DOHH2 (cell line): ENCODE results near the gene CLPTM1L.

Source experiments
- H3F3A ChIP-seq: fragments of 200-600 bp; sonication (generic), shearing (Covaris generic); 2 replicates; pipeline ENCODE4 v1.6.0; 2016; ENCODE audit warnings: antibody characterized with exemption, mild to moderate bottlenecking; ENCODE audit not compliant: control insufficient read depth, insufficient read depth
- H3K27ac ChIP-seq: fragments of 200-600 bp; sonication (generic); 2 replicates; pipeline ENCODE4 v1.5.1; 2014; ENCODE audit warnings: low read depth, mild to moderate bottlenecking, low read length, moderate library complexity
- H3K27me3 ChIP-seq: fragments of 200-600 bp; sonication (generic); 2 replicates; pipeline ENCODE4 v1.6.1; 2014; ENCODE audit warnings: mild to moderate bottlenecking, low read length, mixed read lengths; ENCODE audit not compliant: control insufficient read depth
- H3K36me3 ChIP-seq: fragments of 200-600 bp; sonication (generic); 2 replicates; pipeline ENCODE4 v1.6.1; 2014; ENCODE audit warnings: mild to moderate bottlenecking, low read length, moderate library complexity, mixed read lengths; ENCODE audit not compliant: control insufficient read depth
- H3K4me1 ChIP-seq: fragments of 200-600 bp; sonication (generic); 2 replicates; pipeline ENCODE4 v1.6.1; 2014; ENCODE audit warnings: mild to moderate bottlenecking, low read length, mixed read lengths; ENCODE audit not compliant: control insufficient read depth
- H3K4me2 ChIP-seq: fragments of 200-600 bp; sonication (generic); 2 replicates; pipeline ENCODE4 v1.6.0; 2014; ENCODE audit warnings: mild to moderate bottlenecking, low read length, moderate library complexity
- H3K4me3 ChIP-seq: fragments of 200-600 bp; sonication (generic); 2 replicates; pipeline ENCODE4 v1.5.1; 2014; ENCODE audit warnings: mild to moderate bottlenecking, low read length, mixed read lengths
- H3K79me2 ChIP-seq: fragments of 200-600 bp; sonication (generic); 2 replicates; pipeline ENCODE4 v1.6.1; 2014; ENCODE audit warnings: mild to moderate bottlenecking, low read length, mixed read lengths; ENCODE audit not compliant: control insufficient read depth
- H3K9me2 ChIP-seq: fragments of 200-600 bp; sonication (generic); replicated peaks from 2 replicates; pipeline ENCODE4 v1.6.1; 2014; ENCODE audit warnings: mild to moderate bottlenecking, low read length, mixed read lengths; ENCODE audit not compliant: control insufficient read depth
- H3K9me3 ChIP-seq: fragments of 200-600 bp; sonication (generic); 2 replicates; pipeline ENCODE4 v1.6.1; 2014; ENCODE audit warnings: antibody characterized with exemption, low read length, mixed read lengths; ENCODE audit not compliant: control insufficient read depth, insufficient read depth
- H4K20me1 ChIP-seq: fragments of 200-600 bp; sonication (generic); 2 replicates; pipeline ENCODE4 v1.6.0; 2014; ENCODE audit warnings: low read depth, mild to moderate bottlenecking, antibody characterized with exemption, low read length, moderate library complexity; ENCODE audit not compliant: control insufficient read depth, insufficient read depth
- EZH2phosphoT487 ChIP-seq: fragments of 200-600 bp; sonication (generic); IDR thresholded peaks from 2 replicates; pipeline ENCODE4 v1.6.1; 2017; ENCODE audit warnings: borderline replicate concordance, mild to moderate bottlenecking, antibody characterized with exemption, low read length, moderate library complexity, mixed read lengths
- TF ChIP-seq, protein P1 (sequence below): fragments of 200-600 bp; sonication (generic); IDR thresholded peaks from one replicate; pipeline ENCODE4 v1.5.1; 2014; ENCODE audit warnings: antibody characterized with exemption, mild to moderate bottlenecking, low read depth, low read length; ENCODE audit not compliant: poor library complexity, severe bottlenecking

The CLPTM1L gene

DNA sequence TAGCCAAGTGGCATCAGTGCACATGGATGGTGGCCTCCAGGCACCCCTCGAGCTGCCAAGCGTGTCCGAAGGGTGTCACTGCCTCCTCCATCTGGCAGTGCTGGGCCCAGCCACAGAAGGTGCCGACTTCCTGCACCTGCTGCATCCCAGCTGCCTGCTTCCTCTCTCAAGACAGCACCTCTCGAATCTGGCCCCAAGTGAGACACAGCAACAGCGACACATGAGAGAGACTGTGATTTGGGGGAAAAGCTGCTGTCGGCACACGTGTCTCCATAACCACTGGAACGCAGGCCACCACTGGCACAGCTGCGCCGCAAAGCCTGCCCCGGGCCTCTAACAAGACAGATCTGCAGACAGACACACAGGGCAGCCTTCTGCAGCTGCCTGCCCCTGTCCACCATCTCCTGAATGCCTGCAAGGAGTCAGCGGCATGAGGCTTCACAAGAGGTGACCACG lies 8.8 kb downstream of the CLPTM1L start:
- H3K4me2 ChIP-seq = peak overlapping the region; percentile 42
- H3K9me2 ChIP-seq = no peaks in the 10 kb centered on the region
- H3K36me3 ChIP-seq = peaks cover 98% of the 10 kb centered on the region
- peak overlapping the region; percentile 64 for H3K27ac ChIP-seq
- H3K27me3 ChIP-seq = no peaks in the 10 kb centered on the region
- TF ChIP-seq, protein P1, sequence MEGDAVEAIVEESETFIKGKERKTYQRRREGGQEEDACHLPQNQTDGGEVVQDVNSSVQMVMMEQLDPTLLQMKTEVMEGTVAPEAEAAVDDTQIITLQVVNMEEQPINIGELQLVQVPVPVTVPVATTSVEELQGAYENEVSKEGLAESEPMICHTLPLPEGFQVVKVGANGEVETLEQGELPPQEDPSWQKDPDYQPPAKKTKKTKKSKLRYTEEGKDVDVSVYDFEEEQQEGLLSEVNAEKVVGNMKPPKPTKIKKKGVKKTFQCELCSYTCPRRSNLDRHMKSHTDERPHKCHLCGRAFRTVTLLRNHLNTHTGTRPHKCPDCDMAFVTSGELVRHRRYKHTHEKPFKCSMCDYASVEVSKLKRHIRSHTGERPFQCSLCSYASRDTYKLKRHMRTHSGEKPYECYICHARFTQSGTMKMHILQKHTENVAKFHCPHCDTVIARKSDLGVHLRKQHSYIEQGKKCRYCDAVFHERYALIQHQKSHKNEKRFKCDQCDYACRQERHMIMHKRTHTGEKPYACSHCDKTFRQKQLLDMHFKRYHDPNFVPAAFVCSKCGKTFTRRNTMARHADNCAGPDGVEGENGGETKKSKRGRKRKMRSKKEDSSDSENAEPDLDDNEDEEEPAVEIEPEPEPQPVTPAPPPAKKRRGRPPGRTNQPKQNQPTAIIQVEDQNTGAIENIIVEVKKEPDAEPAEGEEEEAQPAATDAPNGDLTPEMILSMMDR = no peak
- no peak for TF ChIP-seq EZH2phosphoT487
- peaks cover 45% of the 10 kb centered on the region for H3K4me1 ChIP-seq
- peaks cover 95% of the 10 kb centered on the region for H3K79me2 ChIP-seq
- H3K9me3 ChIP-seq = no peaks in the 10 kb centered on the region
- H4K20me1 ChIP-seq = peaks cover 11% of the 10 kb centered on the region
- H3K4me3 ChIP-seq = peak overlapping the region; percentile 37
- H3F3A ChIP-seq = peaks cover 11% of the 10 kb centered on the region; the same call in 1 of the 2 replicates

DNA sequence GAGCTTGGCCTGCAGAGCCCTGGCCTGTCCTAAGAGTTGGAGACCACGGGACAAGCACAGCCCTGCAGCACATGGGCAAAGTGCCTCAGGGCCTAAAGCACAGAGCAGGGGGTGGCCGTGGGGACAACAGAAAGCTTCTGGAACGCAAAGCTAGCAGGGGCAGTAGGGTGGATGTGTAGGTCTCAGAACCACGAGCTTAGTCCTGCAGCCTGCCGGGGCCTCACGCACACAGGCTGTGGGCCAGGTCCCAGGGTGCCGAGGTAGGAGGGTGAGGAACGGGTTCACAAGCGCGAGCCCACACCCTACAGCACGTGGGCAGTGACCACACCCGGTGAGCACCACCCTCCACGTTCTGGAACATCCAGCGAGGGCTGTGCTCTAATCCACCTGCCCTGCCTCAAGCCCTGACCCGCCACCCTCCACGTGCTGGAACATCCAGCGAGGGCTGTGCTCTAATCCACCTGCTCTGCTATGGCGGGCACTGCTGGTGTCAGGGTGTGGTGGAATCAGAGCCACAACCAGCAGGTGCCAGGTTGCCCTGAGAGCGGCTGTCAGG lies 9.3 kb downstream of the CLPTM1L start:
- Histone ChIP-seq H3K9me3 (no peaks in the 10 kb centered on the region), H3K27ac (peak overlapping the region; percentile 64), H3K4me3 (no peak overlapping the region), H3F3A (peaks cover 11% of the 10 kb centered on the region; the same call in 1 of the 2 replicates), H3K4me2 (no peak overlapping the region; the same call in 1 of the 2 replicates), H3K27me3 (no peaks in the 10 kb centered on the region), H4K20me1 (peaks cover 9% of the 10 kb centered on the region), H3K4me1 (peaks cover 42% of the 10 kb centered on the region), H3K79me2 (peaks cover 95% of the 10 kb centered on the region), H3K36me3 (peaks cover 98% of the 10 kb centered on the region), H3K9me2 (no peaks in the 10 kb centered on the region)
- TF ChIP-seq, protein P1 = no peak
- TF ChIP-seq EZH2phosphoT487 = no peak

DNA sequence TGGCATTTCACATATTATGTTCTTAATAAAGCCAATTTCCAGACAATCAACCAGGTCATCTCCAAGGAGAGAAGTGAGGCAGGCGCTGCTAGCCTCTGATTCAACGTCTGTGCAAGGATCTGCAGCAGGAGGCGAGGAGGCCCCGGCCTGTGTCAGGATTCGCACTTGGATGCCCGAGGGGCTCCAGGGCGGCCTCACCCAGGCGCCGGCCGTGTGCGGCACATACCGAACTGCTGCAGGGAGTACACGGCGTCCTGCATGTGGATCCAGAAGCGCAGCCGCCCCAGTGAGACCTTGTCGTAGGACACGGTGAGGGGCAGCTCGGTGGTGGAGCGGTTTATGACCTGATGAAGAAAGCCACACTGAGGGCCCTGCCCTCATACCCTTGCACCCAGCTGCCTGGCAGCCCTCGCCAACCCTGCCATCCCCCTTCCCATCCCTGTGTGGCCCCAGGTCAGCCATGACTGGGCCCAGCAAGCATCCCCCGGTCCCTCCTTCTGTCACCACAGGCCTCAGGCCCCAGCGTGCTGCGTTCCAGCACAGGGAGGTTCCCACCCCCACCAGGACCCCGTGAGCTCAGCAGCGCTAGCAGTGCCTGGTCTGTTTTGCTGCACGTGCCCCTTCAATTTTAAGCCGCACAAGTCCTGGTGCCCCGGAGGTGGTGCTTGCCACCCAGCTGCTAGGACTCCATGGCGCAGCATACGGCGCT lies 9.9 kb downstream of the CLPTM1L start:
- H4K20me1 ChIP-seq = peaks cover 9% of the 10 kb centered on the region
- peaks cover 95% of the 10 kb centered on the region for H3K79me2 ChIP-seq

More for the DNA sequence above, 9.9 kb downstream of the CLPTM1L start:
- no peak overlapping the region for H3K27ac ChIP-seq
- H3K27me3 ChIP-seq = no peaks in the 10 kb centered on the region
- H3K9me3 ChIP-seq = no peaks in the 10 kb centered on the region
- H3K4me2 ChIP-seq = no peak overlapping the region
- no peak overlapping the region for H3K4me3 ChIP-seq
- no peak for TF ChIP-seq EZH2phosphoT487
- TF ChIP-seq, protein P1 = no peak
- H3K4me1 ChIP-seq = peaks cover 36% of the 10 kb centered on the region
- peaks cover 98% of the 10 kb centered on the region for H3K36me3 ChIP-seq
- no peaks in the 10 kb centered on the region for H3K9me2 ChIP-seq
- peaks cover 11% of the 10 kb centered on the region; the same call in 1 of the 2 replicates for H3F3A ChIP-seq
